ENCODE measurements around the gene GXYLT1.

The GXYLT1 gene

DNA sequence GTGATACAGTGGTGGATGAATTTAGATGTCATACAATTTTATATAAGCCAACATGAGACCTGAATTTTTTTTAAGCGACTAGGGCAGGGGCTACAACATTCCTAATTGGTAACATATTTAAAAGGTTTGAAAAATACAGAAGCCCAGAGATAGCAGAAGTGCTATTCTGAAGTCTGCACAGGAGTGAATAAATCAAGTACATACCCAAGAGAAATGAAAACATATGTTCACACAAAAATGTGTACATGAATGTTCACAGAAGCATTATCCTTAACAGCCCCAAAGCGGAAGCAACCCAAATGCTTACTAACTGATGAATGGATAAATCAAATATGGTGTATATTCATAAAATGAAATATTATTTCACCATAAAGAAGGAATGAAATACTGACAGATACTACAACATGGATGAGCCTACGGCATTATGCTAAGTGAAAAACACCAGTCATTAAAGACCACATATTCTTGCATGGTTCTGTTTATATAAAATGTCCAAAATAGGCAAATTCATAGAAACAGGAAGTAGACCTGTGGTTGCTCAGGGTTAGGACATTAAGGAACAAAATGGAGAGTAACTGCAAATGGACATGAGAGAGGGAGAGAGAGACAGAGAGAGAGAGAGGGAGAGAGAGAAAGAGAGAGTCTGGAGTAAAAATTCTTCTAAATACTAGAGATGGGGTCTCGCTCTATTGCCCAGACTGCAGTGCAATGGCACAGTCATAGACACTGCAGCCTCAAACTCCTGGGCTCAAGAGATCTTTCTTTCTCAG lies 28.0 kb upstream of the GXYLT1 start:
- no peak overlapping the region for H3K4me2 ChIP-seq (ENCODE audit: low read length)
- H3K27me3 ChIP-seq (ENCODE audit: low read depth, low read length), result no peaks in the 10 kb centered on the region
- H2AFZ ChIP-seq (ENCODE audit: low read depth, low read length), result no peak overlapping the region
- no peak overlapping the region for H3K27ac ChIP-seq (ENCODE audit: low read length)
- H4K20me1 ChIP-seq (ENCODE audit: insufficient read depth, low read length), result no peaks in the 10 kb centered on the region
- peaks cover 22% of the 10 kb centered on the region for H3K36me3 ChIP-seq (replicated peaks; ENCODE audit: low read depth, low read length)
- H3K4me1 ChIP-seq (ENCODE audit: low read length), result peaks cover 11% of the 10 kb centered on the region
- TF ChIP-seq EZH2phosphoT487 (IDR thresholded peaks at IDR 0.05; ENCODE audit: low read depth), result no peak
- H3K9me3 ChIP-seq (ENCODE audit: insufficient read depth, low read length), result no peaks in the 10 kb centered on the region
- peaks cover 9% of the 10 kb centered on the region for H3K79me2 ChIP-seq (ENCODE audit: low read length)
- H3K9ac ChIP-seq (ENCODE audit: low read length), result no peak overlapping the region
- no peak overlapping the region for H3K4me3 ChIP-seq (ENCODE audit: low read length)

DNA sequence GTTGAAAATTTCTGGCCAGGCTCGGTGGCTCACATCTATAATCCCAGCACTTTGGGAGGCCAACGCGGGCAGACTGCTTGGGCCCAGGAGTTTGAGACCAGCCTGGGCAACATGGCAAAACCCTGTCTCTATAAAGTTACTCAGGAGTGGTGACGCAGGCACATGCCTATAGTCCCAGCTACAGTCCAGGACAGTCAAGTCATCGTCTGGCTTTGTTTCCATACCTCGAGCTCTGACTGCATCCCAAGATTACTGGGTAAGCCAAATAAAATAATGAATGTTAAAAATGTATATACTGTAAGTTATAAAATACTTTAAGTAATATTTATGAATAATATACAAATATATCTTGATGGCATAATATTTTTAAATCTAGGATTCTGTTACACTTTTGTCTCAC lies 23.0 kb upstream of the GXYLT1 start:
- H3K9ac ChIP-seq (ENCODE audit: low read length), result no peak overlapping the region
- H3K9me3 ChIP-seq (ENCODE audit: insufficient read depth, low read length), result no peaks in the 10 kb centered on the region
- H3K4me1 ChIP-seq (ENCODE audit: low read length), result peaks cover 6% of the 10 kb centered on the region
- no peak overlapping the region for H3K4me2 ChIP-seq (ENCODE audit: low read length)
- no peak overlapping the region for H2AFZ ChIP-seq (ENCODE audit: low read depth, low read length)
- no peaks in the 10 kb centered on the region for H3K27me3 ChIP-seq (ENCODE audit: low read depth, low read length)
- H3K36me3 ChIP-seq (replicated peaks; ENCODE audit: low read depth, low read length), result peaks cover 4% of the 10 kb centered on the region
- no peaks in the 10 kb centered on the region; the same call in 1 of the 2 replicates for H3K79me2 ChIP-seq (ENCODE audit: low read length)
- no peak overlapping the region for H3K27ac ChIP-seq (ENCODE audit: low read length)
- TF ChIP-seq EZH2phosphoT487 (IDR thresholded peaks at IDR 0.05; ENCODE audit: low read depth), result no peak
- TF ChIP-seq, protein P1, sequence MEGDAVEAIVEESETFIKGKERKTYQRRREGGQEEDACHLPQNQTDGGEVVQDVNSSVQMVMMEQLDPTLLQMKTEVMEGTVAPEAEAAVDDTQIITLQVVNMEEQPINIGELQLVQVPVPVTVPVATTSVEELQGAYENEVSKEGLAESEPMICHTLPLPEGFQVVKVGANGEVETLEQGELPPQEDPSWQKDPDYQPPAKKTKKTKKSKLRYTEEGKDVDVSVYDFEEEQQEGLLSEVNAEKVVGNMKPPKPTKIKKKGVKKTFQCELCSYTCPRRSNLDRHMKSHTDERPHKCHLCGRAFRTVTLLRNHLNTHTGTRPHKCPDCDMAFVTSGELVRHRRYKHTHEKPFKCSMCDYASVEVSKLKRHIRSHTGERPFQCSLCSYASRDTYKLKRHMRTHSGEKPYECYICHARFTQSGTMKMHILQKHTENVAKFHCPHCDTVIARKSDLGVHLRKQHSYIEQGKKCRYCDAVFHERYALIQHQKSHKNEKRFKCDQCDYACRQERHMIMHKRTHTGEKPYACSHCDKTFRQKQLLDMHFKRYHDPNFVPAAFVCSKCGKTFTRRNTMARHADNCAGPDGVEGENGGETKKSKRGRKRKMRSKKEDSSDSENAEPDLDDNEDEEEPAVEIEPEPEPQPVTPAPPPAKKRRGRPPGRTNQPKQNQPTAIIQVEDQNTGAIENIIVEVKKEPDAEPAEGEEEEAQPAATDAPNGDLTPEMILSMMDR (IDR thresholded peaks at IDR 0.05; ENCODE audit: low read depth, low read length), result no peak
- no peak overlapping the region for H3K4me3 ChIP-seq (ENCODE audit: low read length)
- no peaks in the 10 kb centered on the region for H4K20me1 ChIP-seq (ENCODE audit: insufficient read depth, low read length)

GRCh38 chr12:42166501-42166900 lies 21.8 kb upstream of the GXYLT1 start:
- Histone ChIP-seq H2AFZ (ENCODE audit: low read depth, low read length) (no peak overlapping the region), H4K20me1 (ENCODE audit: insufficient read depth, low read length) (0 out of 2 replicates have a peak, but pooled peaks cover 3% of the 10 kb centered on the region), H3K4me2 (ENCODE audit: low read length) (no peak overlapping the region), H3K36me3 (replicated peaks; ENCODE audit: low read depth, low read length) (no peaks in the 10 kb centered on the region), H3K9ac (ENCODE audit: low read length) (no peak overlapping the region), H3K4me3 (ENCODE audit: low read length) (no peak overlapping the region), H3K4me1 (ENCODE audit: low read length) (peaks cover 6% of the 10 kb centered on the region), H3K9me3 (ENCODE audit: insufficient read depth, low read length) (no peaks in the 10 kb centered on the region), H3K27me3 (ENCODE audit: low read depth, low read length) (no peaks in the 10 kb centered on the region), H3K27ac (ENCODE audit: low read length) (no peak overlapping the region), H3K79me2 (ENCODE audit: low read length) (no peaks in the 10 kb centered on the region; the same call in 1 of the 2 replicates)
- TF ChIP-seq EZH2phosphoT487 (IDR thresholded peaks at IDR 0.05; ENCODE audit: low read depth), result no peak
- TF ChIP-seq, protein P1 (IDR thresholded peaks at IDR 0.05; ENCODE audit: low read depth, low read length), result no peak

DNA sequence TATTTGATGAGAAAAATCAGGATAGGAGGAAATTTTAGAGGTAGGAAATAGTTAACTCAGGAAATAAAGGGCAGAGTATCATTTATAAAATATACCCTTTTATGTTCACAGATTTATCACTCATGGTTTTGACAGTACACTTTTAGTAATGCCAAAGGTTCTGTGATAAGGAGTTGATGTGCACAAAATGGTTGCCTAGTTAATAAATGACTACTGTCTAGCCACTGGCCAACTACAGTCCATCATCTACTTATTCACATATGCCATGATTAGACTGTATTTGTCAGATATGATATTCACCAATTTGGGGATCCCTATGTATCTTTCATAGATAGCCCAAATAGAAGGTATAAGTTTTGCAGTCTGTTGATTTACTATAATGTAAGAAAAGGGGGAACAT lies 19.2 kb upstream of the GXYLT1 start:
- no peaks in the 10 kb centered on the region for H3K79me2 ChIP-seq (ENCODE audit: low read length)
- no peak overlapping the region for H3K9ac ChIP-seq (ENCODE audit: low read length)
- H3K9me3 ChIP-seq (ENCODE audit: insufficient read depth, low read length), result no peaks in the 10 kb centered on the region
- H3K4me3 ChIP-seq (ENCODE audit: low read length), result no peak overlapping the region
- H2AFZ ChIP-seq (ENCODE audit: low read depth, low read length), result no peak overlapping the region
- 0 out of 2 replicates have a peak, but pooled peaks cover 3% of the 10 kb centered on the region for H4K20me1 ChIP-seq (ENCODE audit: insufficient read depth, low read length)
- peaks cover 9% of the 10 kb centered on the region for H3K36me3 ChIP-seq (replicated peaks; ENCODE audit: low read depth, low read length)
- no peak overlapping the region for H3K4me2 ChIP-seq (ENCODE audit: low read length)
- H3K27ac ChIP-seq (ENCODE audit: low read length), result no peak overlapping the region
- no peaks in the 10 kb centered on the region for H3K27me3 ChIP-seq (ENCODE audit: low read depth, low read length)
- H3K4me1 ChIP-seq (ENCODE audit: low read length), result peaks cover under 1% of the 10 kb centered on the region
- TF ChIP-seq, protein P1 (IDR thresholded peaks at IDR 0.05; ENCODE audit: low read depth, low read length), result no peak
- no peak for TF ChIP-seq EZH2phosphoT487 (IDR thresholded peaks at IDR 0.05; ENCODE audit: low read depth)

Data from OCI-LY3 (cell line).